GM10266 (cell line): ENCODE measurements around the gene MACROD2.

Experiments used
- DNase-seq: peaks from one replicate; pipeline ENCODE4 v3.0.0; 2012; ENCODE audit errors: extremely low spot score
- CTCF ChIP-seq: IDR thresholded peaks from 2 replicates; pipeline ENCODE4 v1.5.1; 2012; ENCODE audit warnings: mild to moderate bottlenecking, low read depth; ENCODE audit not compliant: control insufficient read depth, insufficient read depth; ENCODE audit errors: missing control alignments

The MACROD2 gene

GRCh38 chr20:15656124-15656523 lies 1660.8 kb downstream of the MACROD2 start:
- TF ChIP-seq CTCF, result no peak
- DNase-seq, result no peak

GRCh38 chr20:15658295-15658694 lies 1663.0 kb downstream of the MACROD2 start:
- no peak for TF ChIP-seq CTCF

GRCh38 chr20:15673206-15673605 lies 1677.9 kb downstream of the MACROD2 start:
- DNase-seq, result no peak
- no peak for TF ChIP-seq CTCF

More at GRCh38 chr20:15658295-15658694, 1663.0 kb downstream of the MACROD2 start:
- no peak for DNase-seq

GRCh38 chr20:15674253-15675060 lies 1679.1 kb downstream of the MACROD2 start:
- DNase-seq, result no peak
- no peak for TF ChIP-seq CTCF

- no peak for DNase-seq
- no peak for TF ChIP-seq CTCF
These were observed 1679.8 kb downstream of the MACROD2 start for GRCh38 chr20:15675061-15675514.

GRCh38 chr20:15675813-15676484 lies 1680.6 kb downstream of the MACROD2 start:
- no peak for DNase-seq
- no peak for TF ChIP-seq CTCF

GRCh38 chr20:15676815-15677214 lies 1681.5 kb downstream of the MACROD2 start:
- DNase-seq, result no peak
- TF ChIP-seq CTCF, result no peak
